GM18951 (cell line): ENCODE data around the gene SEMA6B.
"Not testable (repeated sequence)": the region's sequence is repeated elsewhere in the genome, so short reads cannot be mapped to it uniquely, and the experiment has no call there.

ENCODE experiments used
- POLR2A ChIP-seq: IDR thresholded peaks from 4 replicates; pipeline ENCODE4 v1.6.1; 2011; ENCODE audit warnings: mild to moderate bottlenecking; ENCODE audit not compliant: insufficient read length, insufficient read depth; ENCODE audit errors: extremely low read depth
- in situ Hi-C: fragments of 300-500 bp; cut with MboI; formaldehyde crosslinking; loops from one replicate; pipeline ENCODE4 v1.12.0; 2022; ENCODE audit warnings: low sequenced_read_pairs, mixed read lengths, inconsistent platforms; ENCODE audit not compliant: unreplicated experiment

The SEMA6B gene

GRCh38 chr19:4596033-4596904 lies 36.8 kb upstream of the SEMA6B start:
- TF ChIP-seq POLR2A: no peak
- in situ Hi-C loops: no loop called here

GRCh38 chr19:4595158-4595557 lies 35.7 kb upstream of the SEMA6B start:
- in situ Hi-C loops: not testable (repeated sequence)

GRCh38 chr19:4594201-4594600 lies 34.7 kb upstream of the SEMA6B start:
- in situ Hi-C loops: no loop called here
- TF ChIP-seq POLR2A: no peak

DNA sequence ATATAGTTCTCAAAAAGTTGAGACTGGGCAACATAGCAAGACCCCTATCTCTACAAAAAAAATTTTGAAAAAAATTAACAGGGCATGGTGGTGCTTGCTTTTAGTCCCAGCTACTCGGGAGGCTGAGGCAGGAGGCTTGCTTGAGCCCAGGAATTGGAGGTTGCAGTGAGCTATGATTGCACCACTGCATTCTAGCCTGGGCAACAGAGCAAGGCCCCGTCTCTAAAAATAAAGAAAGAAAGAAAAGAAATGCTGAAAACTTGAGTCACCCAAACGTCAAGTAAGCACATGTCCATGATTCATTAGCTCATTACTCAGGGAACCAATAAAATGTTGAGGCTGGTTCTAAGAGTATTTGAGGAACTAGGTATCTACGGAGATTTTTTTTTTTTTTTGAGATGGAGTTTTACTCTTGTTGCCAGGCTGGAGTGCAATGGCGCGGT lies 33.9 kb upstream of the SEMA6B start:
- in situ Hi-C loops: no loop called here
- no peak for TF ChIP-seq POLR2A

DNA sequence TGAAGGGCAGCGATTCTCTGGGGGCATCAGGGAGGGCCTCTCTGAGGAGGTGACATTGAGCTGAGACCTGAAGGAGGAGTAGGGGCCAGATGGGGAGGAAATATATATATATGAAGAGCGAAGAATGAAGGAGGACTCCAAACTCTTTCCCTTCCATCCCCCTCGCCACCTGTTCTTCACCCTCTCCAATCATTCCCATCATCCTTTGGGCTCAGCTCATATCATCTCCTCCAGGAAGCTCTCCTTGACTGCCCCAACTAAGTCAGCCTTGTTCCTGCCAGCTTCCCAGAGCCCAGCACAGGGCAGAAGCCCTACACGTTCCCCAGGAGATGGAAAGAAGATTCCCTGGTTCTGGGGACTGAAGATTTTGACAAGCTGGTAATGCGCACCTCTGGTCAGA lies 33.0 kb upstream of the SEMA6B start:
- no peak for TF ChIP-seq POLR2A
- in situ Hi-C loops: no loop called here

- TF ChIP-seq POLR2A: no peak
Observed at GRCh38 chr19:4591320-4591719, 31.8 kb upstream of the SEMA6B start.

GRCh38 chr19:4590559-4590958 lies 31.1 kb upstream of the SEMA6B start:
- TF ChIP-seq POLR2A: no peak
- in situ Hi-C loops: no loop called here

More at GRCh38 chr19:4591320-4591719, 31.8 kb upstream of the SEMA6B start:
- in situ Hi-C loops: no loop called here

DNA sequence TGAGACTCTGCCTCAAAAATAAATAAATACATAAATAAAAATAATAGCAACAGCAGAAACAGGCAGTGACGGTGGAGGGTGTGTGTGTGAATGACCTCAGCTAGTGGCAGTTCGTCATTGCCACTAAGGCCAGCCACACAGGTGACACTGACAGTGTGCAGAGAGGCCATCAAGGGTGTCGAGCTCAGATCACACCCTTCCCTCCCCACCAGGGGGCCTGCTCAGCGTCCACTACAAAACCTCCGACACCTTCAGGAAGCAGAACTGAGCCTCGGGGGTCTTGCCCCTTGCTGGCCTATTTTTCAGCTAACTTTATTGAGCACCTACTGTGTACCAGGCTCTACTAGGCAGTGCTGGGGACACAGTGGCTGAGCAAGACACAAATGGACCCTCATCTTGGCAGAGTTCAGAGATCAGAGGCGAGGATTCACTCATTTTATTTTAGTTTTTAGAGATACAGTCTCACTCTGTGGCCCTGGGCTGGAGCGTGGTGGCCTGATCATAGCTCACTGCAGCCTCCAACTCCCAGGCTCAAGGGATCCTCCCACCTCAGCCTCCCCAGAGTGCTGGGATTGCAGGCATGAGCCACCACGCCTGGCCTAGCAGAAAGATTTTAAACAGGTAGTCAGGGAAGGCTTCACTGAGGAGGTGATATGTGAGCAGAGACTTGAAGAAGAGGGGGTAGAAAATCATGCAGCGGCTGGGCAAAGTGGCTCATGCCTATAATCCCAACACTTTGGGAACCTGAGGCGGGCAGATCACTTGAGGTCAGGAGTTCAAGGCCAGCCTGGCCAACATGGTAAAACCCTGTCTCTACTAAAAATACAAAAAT lies 30.3 kb upstream of the SEMA6B start:
- in situ Hi-C loops: no loop called here
- no peak for TF ChIP-seq POLR2A

GRCh38 chr19:4588291-4588761 lies 28.8 kb upstream of the SEMA6B start:
- TF ChIP-seq POLR2A: no peak
- in situ Hi-C loops: no loop called here

DNA sequence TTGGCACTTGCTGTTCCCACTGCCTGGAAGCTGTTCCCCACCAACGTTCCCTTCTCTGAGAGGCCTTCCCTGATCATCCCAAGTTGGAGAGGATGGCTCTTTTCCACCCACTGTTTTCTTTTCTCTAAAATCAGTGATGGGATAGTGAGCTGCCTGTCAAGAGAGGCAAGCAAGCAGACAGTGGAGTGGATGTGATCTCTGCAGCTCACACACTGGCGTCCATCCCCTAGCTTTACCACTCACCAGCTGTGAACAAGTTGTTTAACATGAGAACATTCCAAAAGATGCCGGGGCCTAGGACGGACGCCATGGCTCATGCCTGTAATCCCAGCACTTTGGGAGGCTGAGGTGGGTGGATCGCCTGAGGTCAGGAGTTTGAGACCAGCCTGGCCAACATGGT lies 28.0 kb upstream of the SEMA6B start:
- TF ChIP-seq POLR2A: no peak
- in situ Hi-C loops: no loop called here

- in situ Hi-C loops: no loop called here
- TF ChIP-seq POLR2A: no peak
Observed at GRCh38 chr19:4586691-4587090, 27.2 kb upstream of the SEMA6B start.

DNA sequence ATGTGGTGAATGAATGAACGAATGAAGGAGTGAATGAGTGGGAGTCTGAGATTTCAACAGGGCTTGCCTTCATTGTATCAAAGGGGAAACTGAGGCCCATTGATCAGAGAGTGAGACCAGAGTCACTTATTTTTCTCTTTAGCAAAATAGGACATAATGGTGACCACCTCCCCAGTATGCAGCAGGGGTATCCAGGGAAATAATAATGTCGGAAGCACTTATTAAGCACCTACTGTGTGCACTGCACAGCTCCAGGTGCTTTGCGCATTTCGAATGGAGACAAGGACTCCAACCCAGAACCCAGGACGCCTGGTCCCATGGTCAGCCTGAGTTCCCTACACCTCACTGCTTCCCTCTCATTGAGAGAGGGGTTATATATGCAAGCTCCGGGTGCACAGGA lies 26.8 kb upstream of the SEMA6B start:
- TF ChIP-seq POLR2A: no peak
- in situ Hi-C loops: no loop called here

GRCh38 chr19:4585556-4585955 lies 26.1 kb upstream of the SEMA6B start:
- no peak for TF ChIP-seq POLR2A
- in situ Hi-C loops: no loop called here
